NB4 (cell line): ENCODE measurements around the gene SCN9A.

Experiments
- DNase-seq: peaks from one replicate; pipeline ENCODE4 v3.0.0; 2010; ENCODE audit warnings: low read depth
- H3K4me3 ChIP-seq: one replicate; pipeline ENCODE4 v1.5.1; 2011; ENCODE audit warnings: mild to moderate bottlenecking, low read depth, low read length, moderate library complexity
- MYC ChIP-seq: IDR thresholded peaks from 2 replicates; pipeline ENCODE4 v1.6.1; 2011; ENCODE audit warnings: low read depth, low read length
- POLR2A ChIP-seq: IDR thresholded peaks from 2 replicates; pipeline ENCODE4 v1.6.1; 2011; ENCODE audit warnings: mild to moderate bottlenecking; ENCODE audit not compliant: insufficient read length; ENCODE audit errors: extremely low read depth
- TF ChIP-seq, protein P1 (sequence below): IDR thresholded peaks from 2 replicates; pipeline ENCODE4 v1.6.1; 2011; ENCODE audit warnings: low read depth, low read length
- TF ChIP-seq, protein P2 (sequence below): IDR thresholded peaks from one replicate; pipeline ENCODE4 v1.5.1; 2012; ENCODE audit warnings: low read depth, low read length

Gene SCN9A

DNA sequence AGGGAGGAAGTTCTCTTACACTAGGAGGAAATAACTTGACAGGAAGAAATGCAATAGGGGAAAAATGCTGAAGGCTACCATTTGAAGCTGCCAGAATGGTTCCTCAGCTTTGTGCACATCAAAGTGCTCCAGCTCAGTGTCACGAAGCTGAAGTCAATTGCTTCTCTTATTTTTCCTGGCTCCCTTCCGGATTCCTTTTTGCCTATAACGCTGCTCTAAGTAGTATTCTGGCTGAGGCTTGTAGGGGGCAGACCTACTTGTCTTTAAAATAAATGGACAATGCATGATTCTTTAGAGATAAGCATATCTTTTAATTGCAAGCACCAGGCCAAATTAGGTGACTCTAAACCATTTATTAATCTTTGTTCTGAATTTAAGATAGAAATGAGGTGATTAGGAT, 187.7 kb downstream of the SCN9A start:
- no peak overlapping the region for H3K4me3 ChIP-seq

DNA sequence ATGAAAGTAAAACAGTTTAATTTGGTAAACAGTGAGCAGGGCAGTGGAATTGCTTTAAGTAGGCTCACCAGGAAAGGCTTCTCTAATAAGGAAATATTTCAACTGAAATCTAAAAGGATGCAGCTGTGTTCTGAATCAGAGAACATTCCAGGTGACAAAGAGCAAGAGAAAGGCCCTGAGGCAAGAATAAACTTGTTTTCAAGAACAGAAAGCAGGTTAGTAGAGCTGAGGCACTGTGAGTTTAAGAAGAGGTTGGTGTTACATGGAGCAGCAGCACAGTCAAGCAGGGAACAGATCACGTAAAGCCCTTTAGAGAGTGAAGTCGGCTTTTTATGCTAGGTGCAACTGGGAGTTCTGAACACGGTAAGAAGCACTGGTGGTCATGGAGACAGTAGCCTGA, 191.0 kb downstream of the SCN9A start:
- TF ChIP-seq POLR2A, result no peak
- TF ChIP-seq, protein P1, sequence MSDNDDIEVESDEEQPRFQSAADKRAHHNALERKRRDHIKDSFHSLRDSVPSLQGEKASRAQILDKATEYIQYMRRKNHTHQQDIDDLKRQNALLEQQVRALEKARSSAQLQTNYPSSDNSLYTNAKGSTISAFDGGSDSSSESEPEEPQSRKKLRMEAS, result no peak
- no peak overlapping the region for H3K4me3 ChIP-seq
- DNase-seq, result no peak

More for the DNA sequence above, 187.7 kb downstream of the SCN9A start:
- TF ChIP-seq, protein P2, sequence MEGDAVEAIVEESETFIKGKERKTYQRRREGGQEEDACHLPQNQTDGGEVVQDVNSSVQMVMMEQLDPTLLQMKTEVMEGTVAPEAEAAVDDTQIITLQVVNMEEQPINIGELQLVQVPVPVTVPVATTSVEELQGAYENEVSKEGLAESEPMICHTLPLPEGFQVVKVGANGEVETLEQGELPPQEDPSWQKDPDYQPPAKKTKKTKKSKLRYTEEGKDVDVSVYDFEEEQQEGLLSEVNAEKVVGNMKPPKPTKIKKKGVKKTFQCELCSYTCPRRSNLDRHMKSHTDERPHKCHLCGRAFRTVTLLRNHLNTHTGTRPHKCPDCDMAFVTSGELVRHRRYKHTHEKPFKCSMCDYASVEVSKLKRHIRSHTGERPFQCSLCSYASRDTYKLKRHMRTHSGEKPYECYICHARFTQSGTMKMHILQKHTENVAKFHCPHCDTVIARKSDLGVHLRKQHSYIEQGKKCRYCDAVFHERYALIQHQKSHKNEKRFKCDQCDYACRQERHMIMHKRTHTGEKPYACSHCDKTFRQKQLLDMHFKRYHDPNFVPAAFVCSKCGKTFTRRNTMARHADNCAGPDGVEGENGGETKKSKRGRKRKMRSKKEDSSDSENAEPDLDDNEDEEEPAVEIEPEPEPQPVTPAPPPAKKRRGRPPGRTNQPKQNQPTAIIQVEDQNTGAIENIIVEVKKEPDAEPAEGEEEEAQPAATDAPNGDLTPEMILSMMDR, result no peak
- TF ChIP-seq POLR2A (no peak), MYC (no peak)
- TF ChIP-seq, protein P1, result no peak
- DNase-seq, result no peak

DNA sequence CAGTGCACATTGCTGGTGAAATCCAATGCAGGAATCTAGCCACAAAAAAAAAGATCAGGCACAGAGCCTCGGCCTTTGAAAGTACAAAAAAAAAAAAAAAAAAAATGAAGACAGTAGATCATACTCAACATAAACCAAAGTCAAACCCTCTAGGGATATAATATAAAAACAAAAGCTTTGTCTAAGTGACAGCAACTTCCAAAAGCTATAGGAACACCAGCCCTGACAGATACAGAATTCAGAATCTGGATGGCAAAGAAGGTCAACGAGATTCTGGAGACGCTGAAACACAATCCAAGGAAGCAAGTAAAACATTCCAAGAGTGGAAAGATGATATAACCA, 194.0 kb downstream of the SCN9A start:
- H3K4me3 ChIP-seq, result no peak overlapping the region
- no peak for TF ChIP-seq MYC
- TF ChIP-seq, protein P1, result no peak
- TF ChIP-seq, protein P2, result no peak
- TF ChIP-seq POLR2A, result no peak
- DNase-seq, result no peak

DNA sequence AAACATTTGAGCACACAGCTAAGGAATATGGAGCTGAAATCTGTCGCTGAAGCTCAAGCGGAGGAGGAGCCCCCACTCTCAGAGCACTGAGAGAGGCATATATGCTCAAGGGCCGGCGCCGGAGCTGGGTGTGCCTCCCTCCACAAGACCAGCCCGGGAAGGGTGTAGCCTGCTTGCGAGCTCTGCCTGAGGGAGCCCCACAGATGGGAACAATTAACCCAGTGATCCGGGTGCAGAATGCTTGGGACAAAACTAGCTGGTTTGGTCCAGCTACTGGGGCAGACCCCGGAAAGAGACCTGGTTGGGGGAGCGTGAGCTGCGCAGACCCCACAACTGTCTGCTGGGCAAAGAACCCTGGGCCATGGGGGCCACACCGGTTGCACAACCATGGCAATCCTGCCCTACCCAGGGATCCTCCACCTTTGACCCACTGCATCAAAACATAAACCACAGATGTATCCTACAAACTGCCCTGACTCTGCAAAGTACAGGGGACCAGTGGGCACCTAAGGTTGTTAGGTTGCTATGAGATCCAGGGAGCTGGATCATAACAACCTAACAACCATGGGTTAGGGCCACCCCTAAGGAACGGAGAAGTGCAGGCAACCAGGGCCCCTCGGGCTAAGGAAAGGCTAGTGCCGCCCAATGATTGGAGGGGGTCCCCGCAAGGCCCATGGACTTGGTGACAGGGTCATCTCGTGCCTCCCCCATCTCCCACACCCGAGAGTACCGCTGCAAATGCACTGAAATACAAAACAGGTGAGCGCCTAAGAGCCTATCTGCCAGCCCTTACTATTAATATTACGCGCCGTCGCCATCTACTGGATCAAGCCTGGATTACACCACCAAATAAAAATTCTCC, 194.6 kb downstream of the SCN9A start:
- H3K4me3 ChIP-seq, result no peak overlapping the region
- DNase-seq, result peak; percentile 51
- TF ChIP-seq, protein P2, result peak; percentile 50
- TF ChIP-seq, protein P1, result no peak

DNA sequence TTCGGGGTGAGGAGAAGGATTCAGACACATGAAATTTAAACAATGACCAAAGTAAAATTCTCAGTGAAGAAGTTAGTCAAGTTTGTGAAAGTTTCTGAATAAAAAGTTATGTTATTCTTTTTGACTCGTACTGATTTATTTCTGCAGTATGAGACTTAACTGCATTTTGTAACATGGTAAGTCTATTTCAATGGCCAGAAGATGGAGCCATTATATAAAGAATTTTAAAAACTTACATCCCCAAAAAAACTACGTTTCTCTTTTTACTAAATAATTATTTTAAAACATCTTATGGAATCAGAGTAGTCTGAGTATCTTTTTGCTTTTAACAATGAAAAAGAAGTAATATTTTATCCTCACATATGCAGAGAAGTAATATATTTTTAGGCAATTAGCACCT, 196.5 kb downstream of the SCN9A start:
- no peak for DNase-seq
- H3K4me3 ChIP-seq, result no peak overlapping the region
- no peak for TF ChIP-seq MYC
- TF ChIP-seq, protein P2, result no peak
- TF ChIP-seq, protein P1, result no peak
- no peak for TF ChIP-seq POLR2A

DNA sequence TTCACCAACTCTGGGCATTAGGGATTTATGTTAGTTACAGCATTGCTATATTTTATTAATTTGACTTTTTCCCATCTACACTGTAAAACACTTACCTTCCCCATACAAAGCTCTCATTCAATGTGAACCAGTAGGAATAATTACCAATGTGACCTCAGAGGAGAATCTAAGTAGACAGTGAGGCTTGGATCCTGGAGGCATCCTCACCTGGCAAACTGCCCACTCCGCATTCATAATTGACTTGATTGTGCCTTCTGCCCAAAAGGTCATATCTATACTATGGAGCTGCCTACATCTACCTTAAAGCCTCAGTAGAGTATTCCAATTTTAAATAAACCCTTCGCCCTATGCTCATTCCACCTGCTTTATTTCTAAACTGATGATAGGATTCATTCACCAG, 202.5 kb downstream of the SCN9A start:
- DNase-seq, result no peak
- TF ChIP-seq, protein P2, result no peak
- no peak for TF ChIP-seq MYC
- no peak for TF ChIP-seq POLR2A
- TF ChIP-seq, protein P1, result no peak

More for the DNA sequence above, 202.5 kb downstream of the SCN9A start:
- no peak overlapping the region for H3K4me3 ChIP-seq
